Choroid plexus epithelial cell (primary cell): Measurements from ENCODE around the gene SLC25A45.
A peak's percentile ranks its signal among the peaks of the same experiment; 100 is the strongest.

Experiments
- DNase-seq: peaks from one replicate; pipeline ENCODE4 v3.0.0-alpha.2; 2010; ENCODE audit warnings: low read depth
- H3K4me3 ChIP-seq: 2 replicates; pipeline ENCODE4 v1.5.1; 2011; ENCODE audit warnings: low read depth, mild to moderate bottlenecking, control low read depth, low read length, moderate library complexity
- CTCF ChIP-seq: conservative IDR thresholded peaks from 2 replicates; pipeline ENCODE4 v1.5.1; 2011; ENCODE audit warnings: low read depth, mild to moderate bottlenecking, control low read depth, inconsistent platforms, low read length, moderate library complexity

SLC25A45 gene

GRCh38 chr11:65382033-65382803 lies at the start of gene SLC25A45:
SLC25A45 (minus strand) TSS chr11:65382646; CDS start chr11:65381951, 695 bp downstream.
- DNase-seq, result peak; percentile 98
- peak; percentile 74 for TF ChIP-seq CTCF

GRCh38 chr11:65431451-65432099 lies 49.1 kb upstream of the SLC25A45 start:
- peak overlapping the region; percentile 77 for H3K4me3 ChIP-seq
- TF ChIP-seq CTCF, result no peak
- peak; percentile 75 for DNase-seq

More at GRCh38 chr11:65382033-65382803, at the start of gene SLC25A45:
- H3K4me3 ChIP-seq, result peak within 1 kb of the TSS; percentile 48

- peak; percentile 85 for DNase-seq
- no peak for TF ChIP-seq CTCF
Measured at GRCh38 chr11:65430406-65431217, 48.2 kb upstream of the SLC25A45 start.

DNA sequence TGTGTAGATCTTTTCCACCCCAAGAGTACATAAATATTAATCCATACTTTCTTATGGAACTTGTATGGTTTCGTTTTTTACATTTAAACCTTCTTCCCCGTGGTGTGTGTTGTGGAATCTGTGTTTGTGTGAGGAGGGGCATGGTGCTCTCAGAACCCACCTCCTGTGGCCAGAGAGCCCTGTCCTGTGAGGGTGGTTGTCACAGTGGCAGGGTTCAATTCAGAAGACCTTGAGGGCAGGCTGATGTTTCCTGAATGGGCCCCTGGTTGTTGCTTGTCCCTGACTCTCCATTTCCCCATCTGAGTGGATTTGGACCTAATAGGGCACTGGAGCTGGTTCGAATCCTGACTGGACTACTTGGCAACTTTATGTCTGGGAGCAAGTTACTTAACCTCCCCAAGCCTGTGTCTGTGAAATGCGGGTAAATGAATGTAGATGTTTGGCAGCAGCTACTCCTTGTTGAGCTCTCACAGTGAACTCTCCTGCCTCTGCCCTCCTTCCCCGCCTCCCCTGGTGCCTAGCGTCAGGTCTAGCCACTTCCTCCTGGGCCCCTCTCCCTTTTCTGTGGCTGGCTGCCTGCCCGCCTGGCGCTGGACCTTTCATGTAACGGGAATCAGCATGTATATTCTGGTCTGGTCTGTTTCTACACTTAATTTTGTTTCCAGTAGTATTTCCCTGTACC lies 47.4 kb upstream of the SLC25A45 start:
- H3K4me3 ChIP-seq, result peak overlapping the region; percentile 77
- no peak for TF ChIP-seq CTCF
- DNase-seq, result peak; percentile 92

More at GRCh38 chr11:65430406-65431217, 48.2 kb upstream of the SLC25A45 start:
- peak overlapping the region; percentile 77 for H3K4me3 ChIP-seq

- peak overlapping the region; percentile 77 for H3K4me3 ChIP-seq
- DNase-seq, result peak; percentile 87
- no peak for TF ChIP-seq CTCF
Measured at GRCh38 chr11:65429068-65429681, 46.7 kb upstream of the SLC25A45 start.

DNA sequence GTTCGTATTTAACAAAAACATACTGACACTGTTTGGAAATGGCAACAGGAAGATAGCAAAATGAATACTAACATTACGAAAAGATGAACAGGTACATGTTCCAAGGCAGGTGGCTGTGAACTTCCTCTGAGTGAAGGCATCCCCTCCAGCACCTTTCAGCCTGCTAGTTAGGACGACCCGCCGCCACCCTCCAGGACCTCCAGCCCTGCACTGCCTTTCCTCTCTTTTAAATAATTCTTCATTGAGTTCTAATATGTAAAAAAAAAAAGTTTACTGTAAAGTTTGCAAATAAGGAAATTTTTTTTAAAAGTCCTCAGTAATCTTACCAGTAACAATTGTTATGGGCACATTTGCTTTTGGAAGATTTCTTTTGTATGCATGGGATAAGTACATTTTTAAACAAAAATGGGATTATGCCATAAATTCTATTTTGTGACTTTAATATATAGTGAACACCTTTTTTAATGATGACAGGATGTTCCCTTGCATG lies 46.2 kb upstream of the SLC25A45 start:
- H3K4me3 ChIP-seq, result peak overlapping the region; percentile 77
- DNase-seq, result no peak
- TF ChIP-seq CTCF, result no peak
